HG03108 (cell line): ENCODE measurements around the gene TBC1D4.
A peak's percentile ranks its signal among the peaks of the same experiment; 100 is the strongest.
"Not testable (repeated sequence)": the region's sequence is repeated elsewhere in the genome, so short reads cannot be mapped to it uniquely, and the experiment has no call there.

ENCODE experiments used
- ATAC-seq: cut with Tn5 transposase; IDR thresholded peaks from one replicate; pipeline ENCODE4 v1.9.1; 2021; ENCODE audit warnings: moderate library complexity; ENCODE audit not compliant: unreplicated experiment

Gene TBC1D4

DNA sequence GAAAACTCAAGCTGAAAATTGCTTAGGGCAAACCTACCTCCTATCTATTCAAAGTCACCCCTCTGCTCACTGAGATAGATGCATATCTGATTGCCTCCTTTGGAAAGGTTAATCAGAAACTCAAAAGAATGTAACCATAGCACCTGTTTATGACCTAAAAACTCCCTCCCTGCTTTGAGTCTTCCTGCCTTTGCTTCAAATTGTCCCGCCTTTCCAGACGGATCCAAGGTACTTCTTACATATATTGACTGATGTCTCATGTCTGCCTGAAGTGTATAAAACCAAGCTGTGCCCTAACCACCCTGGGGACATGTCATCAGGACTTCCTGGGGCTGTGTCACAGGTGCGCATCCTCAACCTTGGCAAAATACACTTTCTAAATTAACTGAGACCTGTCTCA, 118.6 kb downstream of the TBC1D4 start:
- no peak for ATAC-seq

GRCh38 chr13:75362026-75362425, 119.9 kb downstream of the TBC1D4 start:
- no peak for ATAC-seq

GRCh38 chr13:75360170-75360569, 121.8 kb downstream of the TBC1D4 start:
- ATAC-seq = peak; percentile 39

DNA sequence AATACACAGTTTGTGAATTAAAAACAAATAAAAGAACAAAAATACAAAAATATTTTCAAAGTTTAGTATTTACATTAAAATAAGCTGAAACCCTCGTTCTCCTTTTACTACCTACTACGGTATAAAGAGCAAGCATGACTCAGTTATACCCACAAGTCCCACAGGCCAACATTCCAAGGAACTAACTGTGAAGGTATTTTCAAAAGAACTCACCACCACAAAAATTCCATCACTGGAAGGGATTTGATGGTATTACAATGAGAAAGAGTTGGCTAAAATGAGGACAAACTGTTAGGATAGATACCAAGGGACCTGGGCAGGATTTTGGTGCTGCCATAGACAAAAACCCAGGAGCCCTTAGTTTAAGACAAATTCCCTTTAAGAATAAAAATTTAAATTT, 122.7 kb downstream of the TBC1D4 start:
- ATAC-seq = no peak

- peak; percentile 71 for ATAC-seq
Observed at GRCh38 chr13:75357576-75358289, 124.2 kb downstream of the TBC1D4 start.

- ATAC-seq = no peak
Observed at GRCh38 chr13:75356421-75356820, 125.5 kb downstream of the TBC1D4 start.

GRCh38 chr13:75355609-75356008, 126.4 kb downstream of the TBC1D4 start:
- no peak for ATAC-seq

GRCh38 chr13:75353781-75354193, 128.2 kb downstream of the TBC1D4 start:
- no peak for ATAC-seq

DNA sequence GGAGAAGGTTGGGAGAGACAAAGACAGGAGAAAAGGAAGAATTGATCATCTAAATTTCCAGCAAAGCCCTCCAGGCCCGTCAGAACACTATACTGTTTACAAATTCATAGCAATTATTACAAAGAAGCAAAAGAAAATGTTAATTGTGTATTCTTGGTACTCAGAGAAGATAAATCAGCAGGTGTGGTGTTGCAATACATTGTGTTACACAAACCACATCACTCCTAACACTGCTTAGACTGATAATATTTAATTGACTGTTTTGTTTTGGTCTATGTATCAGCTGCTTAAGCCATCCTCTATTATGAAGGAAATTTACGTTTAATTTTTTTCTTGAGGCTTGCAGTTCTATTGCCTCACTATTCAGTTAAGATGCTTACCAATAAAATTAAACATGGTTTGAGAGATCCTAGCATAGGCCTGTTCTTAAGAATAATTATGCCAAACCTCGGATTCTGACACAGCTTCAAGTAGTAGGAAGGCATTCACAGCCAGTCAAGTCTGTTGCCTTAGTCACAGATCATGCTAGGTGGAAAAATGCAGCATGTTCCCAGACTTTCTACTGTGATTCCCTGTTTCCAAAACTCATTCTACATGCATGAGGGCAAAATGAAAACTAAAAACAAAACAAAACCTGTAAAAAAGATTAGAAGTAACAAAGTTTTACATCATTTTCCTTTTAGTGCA, 129.2 kb downstream of the TBC1D4 start:
- no peak for ATAC-seq

GRCh38 chr13:75351538-75351937, 130.4 kb downstream of the TBC1D4 start:
- not testable (repeated sequence) for ATAC-seq

- no peak for ATAC-seq
Observed at GRCh38 chr13:75347925-75348324, 134.0 kb downstream of the TBC1D4 start.

DNA sequence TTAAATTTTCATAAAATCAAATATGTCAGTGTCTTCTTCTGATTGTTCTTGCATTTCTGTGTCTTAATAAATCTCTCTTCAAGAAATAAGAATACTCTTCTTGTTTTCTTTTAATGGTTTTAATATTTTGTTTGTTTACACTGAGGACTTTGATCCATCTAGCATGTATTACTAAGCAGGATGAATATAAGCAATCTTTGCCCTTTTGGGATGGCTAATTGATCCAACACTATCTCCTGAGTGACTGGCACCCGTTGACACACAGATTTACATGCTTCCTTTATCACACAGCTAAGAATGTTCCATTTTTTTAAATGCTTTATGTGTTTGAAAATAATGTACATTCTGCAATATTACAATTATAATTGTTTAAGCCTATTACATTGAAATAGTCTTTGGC, 134.5 kb downstream of the TBC1D4 start:
- ATAC-seq = no peak

DNA sequence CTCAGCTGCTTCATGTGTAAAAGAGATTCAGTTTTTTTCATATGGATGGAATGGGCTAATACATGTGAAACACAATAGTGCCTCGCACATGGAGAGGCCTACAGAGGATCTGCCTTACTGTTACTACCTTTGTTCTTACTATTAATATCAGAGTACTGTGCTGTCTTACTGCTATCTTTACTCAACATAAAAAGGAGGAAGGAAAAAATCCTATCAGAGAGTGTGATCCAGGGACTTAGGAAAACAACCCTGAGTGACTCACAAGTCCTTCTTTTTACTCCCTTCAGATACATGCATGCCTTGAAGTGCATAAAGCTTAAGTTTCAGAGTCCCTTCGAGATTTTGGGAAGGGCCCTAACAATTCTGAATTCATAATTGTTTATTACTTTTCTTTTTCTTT, 136.8 kb downstream of the TBC1D4 start:
- ATAC-seq = no peak

- peak; percentile 94 for ATAC-seq
Observed at GRCh38 chr13:75341028-75341427, 140.9 kb downstream of the TBC1D4 start.

DNA sequence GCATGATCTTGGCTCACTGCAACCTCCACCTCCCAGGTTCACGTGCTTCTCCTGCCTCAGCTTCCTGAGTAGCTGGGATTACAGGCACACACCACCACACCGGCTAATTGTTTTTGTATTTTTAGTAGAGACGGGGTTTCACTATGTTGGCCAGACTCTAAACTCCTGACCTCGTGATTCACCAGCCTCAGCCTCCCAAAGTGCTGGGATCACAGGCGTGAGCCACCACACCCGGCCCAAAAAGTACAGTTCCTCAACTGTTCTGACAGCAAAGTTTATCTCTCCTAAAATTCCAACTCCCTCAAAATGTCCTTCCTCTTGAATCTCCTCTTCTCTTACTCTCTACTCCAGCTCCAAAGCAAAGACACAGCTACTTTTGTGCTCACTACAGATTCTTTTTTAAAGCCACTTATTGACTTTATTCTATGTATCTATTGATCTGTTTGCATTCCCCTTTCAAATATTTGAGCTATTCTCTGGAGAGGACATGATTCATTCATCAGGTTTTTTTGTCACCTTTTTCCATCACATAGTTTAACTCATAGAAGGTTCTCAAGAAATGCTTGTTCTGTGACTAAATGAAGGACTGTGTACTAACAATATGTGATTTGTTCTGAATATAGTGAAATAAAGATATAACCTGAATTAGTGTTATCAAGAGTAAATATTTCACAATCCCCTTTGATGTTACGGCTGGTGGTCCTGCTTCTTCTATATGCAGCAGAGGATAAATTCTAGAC, 142.2 kb downstream of the TBC1D4 start:
- no peak for ATAC-seq

DNA sequence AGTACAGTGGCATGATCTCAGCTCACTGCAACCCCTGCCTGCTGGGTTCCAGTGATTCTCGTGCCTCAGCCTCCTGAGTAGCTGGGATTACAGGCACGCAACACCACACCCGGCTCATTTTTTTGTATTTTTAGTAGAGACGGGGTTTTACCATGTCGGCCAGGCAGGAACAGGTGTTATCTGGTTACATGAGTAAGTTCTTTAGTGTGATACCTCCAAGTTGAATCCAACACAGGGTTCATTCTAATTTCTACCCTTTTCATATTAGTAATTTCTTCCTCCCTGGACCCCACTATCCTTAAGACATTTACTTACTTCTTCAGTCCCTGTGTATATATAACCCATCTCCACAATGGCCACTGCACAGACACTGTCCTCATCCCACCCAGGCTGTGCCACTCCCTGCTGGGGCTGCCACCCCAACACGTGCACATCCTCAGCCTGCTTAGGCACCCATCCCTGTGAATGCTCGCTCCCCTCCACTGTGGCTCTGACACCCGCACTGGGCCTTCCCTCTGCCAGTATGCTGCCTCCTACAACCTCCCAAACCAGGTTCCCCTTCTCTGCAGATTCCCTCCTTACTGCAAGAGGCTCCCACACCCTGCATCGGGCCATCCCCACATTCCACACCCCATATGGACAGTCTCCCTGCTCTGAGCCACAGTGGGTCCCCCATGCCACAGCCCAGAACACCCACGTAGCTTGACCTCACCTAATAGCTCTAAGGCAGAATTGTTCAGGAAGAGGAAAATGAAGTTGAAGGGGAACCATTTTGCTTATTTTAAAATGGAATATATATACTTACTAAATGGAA, 147.1 kb downstream of the TBC1D4 start:
- ATAC-seq = no peak

- ATAC-seq = no peak
Observed at GRCh38 chr13:75333103-75333502, 148.9 kb downstream of the TBC1D4 start.

DNA sequence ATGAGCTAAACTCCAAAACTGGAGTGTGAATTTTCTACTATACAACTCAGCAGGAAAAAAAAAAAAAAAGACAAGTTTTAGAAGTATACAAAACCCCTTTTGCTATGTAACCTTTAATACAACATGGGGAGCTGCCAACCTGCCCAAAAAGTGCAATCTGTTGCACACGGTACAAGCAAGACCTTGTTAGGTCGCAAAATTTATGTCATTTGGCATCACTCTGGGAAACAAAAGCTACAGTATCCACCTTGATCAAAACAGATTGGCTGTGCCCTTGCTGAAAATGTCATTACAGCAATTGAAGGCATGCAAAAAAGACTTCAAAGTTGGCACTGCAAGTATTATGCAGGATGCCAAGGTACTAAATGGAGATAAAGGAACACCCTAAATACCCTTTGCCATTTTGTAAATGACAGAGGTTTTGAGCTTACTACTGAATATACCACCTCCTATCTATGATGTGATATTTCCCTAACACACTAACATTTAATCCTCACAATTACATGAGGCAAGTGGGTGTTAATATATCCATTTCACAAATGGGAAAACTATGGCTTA, 150.1 kb downstream of the TBC1D4 start:
- no peak for ATAC-seq

GRCh38 chr13:75330770-75331169, 151.2 kb downstream of the TBC1D4 start:
- no peak for ATAC-seq

- no peak for ATAC-seq
Observed at GRCh38 chr13:75329723-75330122, 152.2 kb downstream of the TBC1D4 start.

DNA sequence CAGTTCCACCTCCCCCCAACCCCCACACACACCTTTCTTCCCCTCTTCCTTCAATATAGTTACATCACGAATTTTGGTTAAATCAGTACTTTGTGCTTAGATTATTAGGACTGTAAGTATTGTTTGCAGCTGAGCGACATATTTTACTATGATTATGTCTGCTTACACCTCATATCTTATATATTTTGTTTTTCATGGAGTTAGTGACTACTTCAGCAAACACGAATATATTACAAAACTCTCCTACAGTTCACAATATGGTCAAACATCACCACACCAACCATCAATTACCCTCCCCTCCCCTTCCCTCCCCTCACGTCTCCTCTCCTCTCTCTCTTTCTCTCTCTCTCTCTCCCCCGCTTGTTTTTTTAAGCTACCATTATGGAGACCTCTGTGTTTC, 152.9 kb downstream of the TBC1D4 start:
- ATAC-seq = no peak
